GM19468 (cell line): ENCODE measurements around the gene UBAP1L.

Experiments
- ATAC-seq: cut with Tn5 transposase; IDR thresholded peaks from one replicate; pipeline ENCODE4 v1.9.1; 2021; ENCODE audit warnings: mild to moderate bottlenecking, moderate library complexity, moderate number of reproducible peaks; ENCODE audit not compliant: unreplicated experiment; ENCODE audit errors: extremely low read depth

The UBAP1L gene

GRCh38 chr15:65068403-65068788, 46.6 kb downstream of the UBAP1L start:
- no peak for ATAC-seq

DNA sequence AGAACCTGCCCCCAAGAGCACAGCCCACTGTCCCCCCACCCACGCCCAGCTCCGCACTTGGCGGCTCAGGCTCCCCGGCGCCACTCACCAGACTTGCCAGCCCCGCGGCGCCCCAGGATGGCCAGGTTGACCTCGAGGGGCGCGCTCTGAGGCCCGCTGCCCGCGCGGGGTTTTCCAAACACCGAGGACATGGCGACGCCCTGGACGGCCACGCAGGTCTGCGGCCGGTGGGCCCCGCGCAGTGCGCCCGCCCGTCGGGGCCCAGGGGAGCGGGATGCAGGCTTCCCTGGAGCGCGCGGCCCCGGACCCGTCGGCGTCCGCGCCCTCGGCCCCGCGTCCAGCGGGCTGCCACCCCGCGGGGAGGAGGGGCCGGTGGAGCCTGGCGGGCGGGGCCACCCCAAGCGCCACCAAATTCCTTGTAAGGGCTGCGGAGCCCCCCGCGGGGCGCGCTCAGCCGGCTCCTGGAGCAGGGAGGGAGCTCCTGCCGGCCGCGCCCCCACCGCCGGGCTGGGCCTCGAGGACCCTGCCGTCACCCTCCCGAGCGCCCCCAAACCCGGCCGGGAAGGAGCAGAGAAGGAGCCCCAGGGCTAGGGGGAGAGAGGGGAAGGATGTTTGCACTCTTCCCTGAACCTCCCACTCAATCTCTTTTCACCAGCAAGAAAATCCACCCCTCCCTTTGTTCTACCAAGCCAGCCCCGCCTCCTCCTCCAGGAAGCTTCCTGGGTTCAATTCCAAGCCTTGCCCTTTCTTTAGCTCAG, 47.2 kb downstream of the UBAP1L start, which contains the start of gene RASL12:
TSS of gene RASL12 (minus strand) at position 347 of the 758 bp plus-strand sequence. CDS start at position 191, 156 bp downstream.
- no peak for ATAC-seq

DNA sequence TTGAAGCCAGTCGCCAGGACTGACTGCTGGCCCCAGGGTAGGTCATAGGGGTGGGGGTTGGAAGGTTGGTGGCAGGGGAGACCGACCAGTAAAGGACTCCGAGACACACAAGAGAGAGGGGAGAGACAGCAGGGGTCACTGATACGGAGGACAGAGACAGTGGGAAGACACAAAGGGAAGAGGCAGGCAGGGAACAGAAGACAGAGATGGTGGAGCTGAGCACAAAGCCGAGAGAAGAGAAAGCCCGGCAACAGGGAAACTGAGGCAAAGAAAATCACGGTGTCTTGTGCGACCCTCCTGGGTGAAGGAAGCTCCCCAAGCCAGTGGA, 47.7 kb downstream of the UBAP1L start:
- ATAC-seq = no peak

DNA sequence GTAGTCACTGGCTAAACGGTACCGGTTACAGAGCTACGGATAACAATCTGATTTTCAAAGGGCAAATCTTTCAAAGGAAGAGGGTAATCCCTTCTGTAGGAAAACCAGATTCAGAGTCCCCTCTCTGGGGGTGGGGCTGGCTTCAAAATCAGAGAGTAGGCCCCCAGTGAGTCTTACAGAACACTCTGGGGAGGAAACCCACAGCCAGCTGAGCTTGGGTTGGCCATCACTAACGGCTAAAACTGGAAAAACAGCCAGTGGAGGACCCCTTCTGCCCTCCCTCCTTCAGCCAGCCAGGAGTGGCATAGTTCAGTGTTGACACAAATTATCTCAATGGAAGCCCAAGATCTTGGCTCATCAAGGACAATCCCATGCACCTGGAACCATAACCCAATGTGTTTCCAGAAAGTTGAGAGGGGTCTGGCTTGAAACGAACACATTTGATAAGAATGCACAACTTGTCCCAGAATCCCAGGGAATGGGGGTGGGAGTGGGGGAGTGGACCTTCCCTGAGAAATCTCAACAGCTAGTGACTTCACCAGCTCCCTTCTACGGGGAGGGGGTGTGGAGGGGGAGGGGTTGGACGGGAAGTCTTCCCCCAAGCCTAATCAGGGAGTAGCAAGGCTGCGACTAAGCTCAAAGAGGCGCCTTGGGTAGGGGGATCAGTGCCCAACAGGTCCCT, 48.2 kb downstream of the UBAP1L start:
- ATAC-seq = no peak

GRCh38 chr15:65066001-65066634, 48.9 kb downstream of the UBAP1L start:
- no peak for ATAC-seq

DNA sequence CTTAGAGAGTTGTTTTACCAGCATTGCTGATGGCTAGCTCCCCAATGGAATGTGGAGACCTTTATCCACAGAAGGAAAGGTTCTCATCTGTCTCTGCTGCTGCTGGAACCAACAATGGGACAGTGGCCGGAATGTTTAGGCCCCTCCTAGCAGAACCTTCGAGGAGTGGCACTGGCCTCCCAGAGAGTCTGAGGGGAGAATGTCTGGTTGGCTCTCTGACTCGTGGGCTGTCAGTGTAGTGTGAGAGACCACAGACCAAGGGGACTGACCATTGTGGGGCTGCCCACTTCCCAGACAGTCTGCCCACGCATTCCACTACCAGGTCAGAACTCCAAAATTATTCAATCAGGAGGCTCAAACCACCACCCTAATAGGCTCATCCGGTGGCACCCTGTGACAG, 52.3 kb downstream of the UBAP1L start:
- ATAC-seq = no peak

DNA sequence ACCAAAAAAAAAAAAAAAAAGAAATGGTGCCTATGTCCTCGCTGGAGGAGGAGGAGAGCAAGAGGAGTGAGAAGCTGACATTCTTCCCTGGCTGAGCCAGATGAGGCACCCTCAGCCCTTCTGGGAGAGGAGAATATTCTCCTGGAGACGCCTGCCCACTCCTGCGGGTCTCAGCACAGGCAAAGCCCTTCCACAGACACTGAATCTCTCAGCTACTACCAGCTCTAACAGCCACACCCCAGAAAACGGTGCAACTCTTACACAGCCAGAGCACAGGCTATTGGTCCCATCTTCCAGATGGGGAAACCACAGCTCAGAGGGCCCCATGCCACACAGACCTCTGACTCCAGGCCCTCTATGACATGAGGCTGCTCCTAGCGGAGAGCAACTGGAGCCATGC, 52.9 kb downstream of the UBAP1L start:
- ATAC-seq = no peak

- no peak for ATAC-seq
These were observed 54.2 kb downstream of the UBAP1L start for GRCh38 chr15:65060641-65061397.

DNA sequence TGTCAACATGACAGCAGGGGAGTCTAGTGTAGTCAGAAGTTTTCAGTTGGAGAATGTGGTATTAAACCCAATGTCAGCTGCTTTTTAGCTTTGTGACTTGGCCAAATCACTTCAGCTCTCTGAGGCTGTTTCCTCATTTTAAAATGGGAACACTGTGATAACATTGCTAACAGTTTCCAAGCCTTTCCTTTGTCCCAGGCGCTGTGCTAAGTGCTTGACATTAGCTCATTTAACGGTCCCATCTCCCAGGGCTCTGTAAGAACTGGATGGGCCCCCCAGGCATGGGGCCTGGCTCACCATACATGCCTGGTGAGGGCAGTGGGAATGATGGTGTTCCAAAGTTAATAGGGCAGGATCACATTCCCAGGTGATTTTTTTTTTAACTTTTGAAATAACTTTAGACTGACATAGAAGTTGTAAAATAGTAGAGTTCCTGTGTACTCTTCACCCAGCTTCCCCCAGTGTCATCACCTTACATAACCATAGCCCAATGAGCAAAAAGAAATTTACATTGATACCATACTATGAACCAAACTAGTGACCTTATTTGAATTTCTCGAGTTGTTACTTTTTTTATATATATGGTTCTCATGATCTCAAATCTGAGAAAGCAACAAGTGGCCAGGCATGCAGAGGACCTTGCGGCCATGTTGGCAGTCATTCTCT, 54.9 kb downstream of the UBAP1L start:
- ATAC-seq = no peak

- ATAC-seq = no peak
These were observed 55.6 kb downstream of the UBAP1L start for GRCh38 chr15:65059369-65059750.

GRCh38 chr15:65058394-65059368, 56.3 kb downstream of the UBAP1L start:
- ATAC-seq = no peak

GRCh38 chr15:65057549-65057940, 57.5 kb downstream of the UBAP1L start:
- no peak for ATAC-seq

- ATAC-seq = no peak
These were observed 58.0 kb downstream of the UBAP1L start for GRCh38 chr15:65056868-65057548.

GRCh38 chr15:65056106-65056505, 58.9 kb downstream of the UBAP1L start:
- no peak for ATAC-seq

DNA sequence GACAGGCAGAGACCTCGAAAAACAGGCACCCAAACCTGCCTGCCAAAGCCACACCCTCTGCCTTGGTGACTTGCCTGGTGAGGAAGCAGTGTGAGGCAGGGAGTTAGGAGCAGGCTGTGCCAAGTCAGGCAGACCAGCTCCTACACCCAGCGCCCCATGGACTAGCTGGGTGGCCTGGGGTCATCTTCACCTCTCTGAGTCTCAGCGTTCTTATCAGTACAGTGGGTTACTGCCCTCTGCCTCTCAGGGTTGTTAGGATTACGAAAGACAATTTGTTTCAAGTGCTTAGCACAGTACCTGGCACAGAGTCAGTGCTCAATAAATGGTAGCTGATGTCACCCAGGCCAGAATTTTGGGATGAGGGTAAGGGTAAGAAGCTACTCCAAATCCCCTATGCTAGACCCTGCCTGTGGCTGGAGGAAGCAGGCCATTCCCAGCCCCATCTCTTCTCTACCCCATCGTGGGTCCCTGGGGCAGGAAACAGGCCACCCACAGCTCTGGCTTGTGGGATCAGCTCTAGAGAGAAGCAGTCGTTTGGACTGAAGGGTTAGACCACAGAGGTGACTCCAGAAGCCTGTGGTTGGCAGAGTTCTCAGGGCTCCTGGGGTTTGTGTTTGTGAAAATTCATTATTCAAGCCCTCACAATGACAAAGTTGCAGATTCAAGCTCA, 59.7 kb downstream of the UBAP1L start:
- ATAC-seq = no peak

DNA sequence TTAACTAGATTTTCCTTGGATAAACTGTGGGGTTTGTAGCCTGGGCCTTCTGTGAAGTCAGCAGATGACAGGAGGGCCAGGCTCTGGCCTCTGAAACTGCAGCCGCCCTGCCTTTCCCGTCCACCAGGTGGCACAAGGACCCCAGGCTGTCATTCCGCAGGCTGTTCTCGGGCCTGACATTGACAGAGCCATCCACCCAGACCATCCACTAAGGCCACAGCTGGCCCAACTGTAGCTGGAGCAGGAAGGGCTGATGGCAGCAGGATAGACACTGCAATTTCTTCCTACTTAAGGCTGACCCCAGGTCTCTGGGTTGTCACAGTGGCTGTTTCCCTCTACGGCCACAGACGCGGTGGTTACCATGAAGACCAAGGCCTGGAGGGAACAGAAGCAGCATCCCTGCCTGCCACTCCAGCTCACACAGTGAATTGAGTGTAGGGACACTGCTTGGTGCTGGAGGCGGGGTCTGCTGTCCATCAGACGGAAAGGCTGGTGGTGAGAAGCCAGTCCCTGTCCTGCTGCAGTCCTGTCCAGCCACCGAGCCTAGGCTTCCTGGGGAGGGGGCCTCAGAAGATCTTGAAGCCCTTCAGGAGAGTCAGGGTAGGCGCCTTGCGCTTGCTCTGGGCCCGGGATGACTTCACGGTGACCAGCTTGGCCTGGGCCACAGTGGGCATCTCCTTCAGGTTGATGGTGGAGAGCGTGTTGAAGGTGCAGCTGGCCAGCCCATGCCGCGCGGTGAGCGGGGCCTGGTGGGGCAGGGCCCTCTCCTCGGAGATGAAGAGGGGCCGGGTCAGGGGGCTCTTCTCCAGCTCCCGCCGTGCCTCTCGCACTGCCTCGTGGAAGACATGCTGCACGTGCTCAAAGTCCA, 60.4 kb downstream of the UBAP1L start:
- ATAC-seq = no peak

GRCh38 chr15:65052956-65053355, 62.0 kb downstream of the UBAP1L start:
- no peak for ATAC-seq
